PFSK-1 (cell line): Measurements from ENCODE around the gene WDR48.

ENCODE experiments used
- FOXP2 ChIP-seq: optimal IDR thresholded peaks from 2 replicates; pipeline ENCODE3; 2011; ENCODE audit warnings: borderline replicate concordance, control low read depth, inconsistent platforms; ENCODE audit not compliant: insufficient read depth; ENCODE audit errors: extremely low read length, extremely low read depth
- POLR2AphosphoS5 ChIP-seq: IDR thresholded peaks from 2 replicates; pipeline ENCODE4 v1.6.1; 2012; ENCODE audit warnings: low read depth, mild to moderate bottlenecking, control low read depth, low read length, moderate library complexity
- SIN3A ChIP-seq: IDR thresholded peaks from 2 replicates; pipeline ENCODE4 v1.6.1; 2012; ENCODE audit warnings: mild to moderate bottlenecking, low read length, moderate library complexity, borderline replicate concordance; ENCODE audit not compliant: insufficient read depth
- TAF1 ChIP-seq: IDR thresholded peaks from 2 replicates; pipeline ENCODE4 v1.6.1; 2012; ENCODE audit warnings: low read length, control low read depth, borderline replicate concordance; ENCODE audit not compliant: insufficient read depth
- TF ChIP-seq, protein P1 (sequence below), 2 experiments: IDR thresholded peaks; 2 replicates each; pipeline versions ENCODE4 v1.6.1 to v1.8.0; 2011 to 2012; ENCODE audit warnings: low read depth in 2 of 2, low read length in 2 of 2, control low read depth in 1 of 2, inconsistent platforms in 1 of 2, mild to moderate bottlenecking in 1 of 2, moderate library complexity in 1 of 2; ENCODE audit not compliant: insufficient read depth in 1 of 2

DNA sequence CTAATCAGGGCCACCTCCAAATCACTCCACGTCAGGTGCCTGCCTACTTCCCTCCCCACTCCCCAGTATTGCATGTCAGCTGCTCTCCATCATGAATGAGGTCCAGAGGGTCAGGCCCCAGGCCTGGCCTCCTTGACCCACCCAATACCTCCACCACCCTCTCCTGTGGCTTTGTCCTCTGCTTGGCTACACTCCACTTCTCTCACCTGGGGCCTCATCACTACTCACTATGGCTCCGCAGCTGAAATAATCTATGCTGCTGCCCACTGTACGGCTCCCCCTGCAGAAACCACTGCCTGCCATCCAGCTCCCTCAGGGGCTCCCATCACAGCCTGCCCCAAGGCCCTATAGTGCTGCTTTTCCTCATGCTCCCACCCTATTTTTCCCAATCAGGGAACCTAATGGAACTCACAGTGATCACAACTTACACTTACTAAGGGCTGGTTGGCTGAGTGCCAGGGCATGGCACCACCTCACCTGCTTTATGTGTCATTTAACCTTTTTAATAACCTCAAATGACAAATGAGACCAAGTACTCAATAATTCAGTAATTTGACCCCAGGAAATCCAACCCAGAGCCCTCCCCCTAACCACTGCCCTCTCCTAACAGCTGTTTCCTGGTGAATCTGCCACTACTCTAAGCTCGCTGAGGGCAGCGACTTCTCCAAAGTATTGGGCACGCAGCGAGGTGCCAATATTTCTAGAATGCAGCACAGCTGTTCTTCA lies 53.3 kb downstream of the WDR48 start:
- TF ChIP-seq TAF1 (no peak), FOXP2 (no peak), POLR2AphosphoS5 (no peak), SIN3A (no peak)
- TF ChIP-seq, protein P1, sequence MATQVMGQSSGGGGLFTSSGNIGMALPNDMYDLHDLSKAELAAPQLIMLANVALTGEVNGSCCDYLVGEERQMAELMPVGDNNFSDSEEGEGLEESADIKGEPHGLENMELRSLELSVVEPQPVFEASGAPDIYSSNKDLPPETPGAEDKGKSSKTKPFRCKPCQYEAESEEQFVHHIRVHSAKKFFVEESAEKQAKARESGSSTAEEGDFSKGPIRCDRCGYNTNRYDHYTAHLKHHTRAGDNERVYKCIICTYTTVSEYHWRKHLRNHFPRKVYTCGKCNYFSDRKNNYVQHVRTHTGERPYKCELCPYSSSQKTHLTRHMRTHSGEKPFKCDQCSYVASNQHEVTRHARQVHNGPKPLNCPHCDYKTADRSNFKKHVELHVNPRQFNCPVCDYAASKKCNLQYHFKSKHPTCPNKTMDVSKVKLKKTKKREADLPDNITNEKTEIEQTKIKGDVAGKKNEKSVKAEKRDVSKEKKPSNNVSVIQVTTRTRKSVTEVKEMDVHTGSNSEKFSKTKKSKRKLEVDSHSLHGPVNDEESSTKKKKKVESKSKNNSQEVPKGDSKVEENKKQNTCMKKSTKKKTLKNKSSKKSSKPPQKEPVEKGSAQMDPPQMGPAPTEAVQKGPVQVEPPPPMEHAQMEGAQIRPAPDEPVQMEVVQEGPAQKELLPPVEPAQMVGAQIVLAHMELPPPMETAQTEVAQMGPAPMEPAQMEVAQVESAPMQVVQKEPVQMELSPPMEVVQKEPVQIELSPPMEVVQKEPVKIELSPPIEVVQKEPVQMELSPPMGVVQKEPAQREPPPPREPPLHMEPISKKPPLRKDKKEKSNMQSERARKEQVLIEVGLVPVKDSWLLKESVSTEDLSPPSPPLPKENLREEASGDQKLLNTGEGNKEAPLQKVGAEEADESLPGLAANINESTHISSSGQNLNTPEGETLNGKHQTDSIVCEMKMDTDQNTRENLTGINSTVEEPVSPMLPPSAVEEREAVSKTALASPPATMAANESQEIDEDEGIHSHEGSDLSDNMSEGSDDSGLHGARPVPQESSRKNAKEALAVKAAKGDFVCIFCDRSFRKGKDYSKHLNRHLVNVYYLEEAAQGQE (IDR thresholded peaks at IDR 0.05; ENCODE audit: insufficient read depth in 1 of 2, low read depth in 2 of 2, low read length in 2 of 2): no peak
